Measurements from ENCODE around the gene PLCB2. TPM values are rescaled to one million over a fixed set of nuclear protein-coding genes. Genes with fewer than 3 reads are reported as not detected.

PLCB2 gene
- total RNA-seq, 1 experiment from 2014 or later: 0.84 TPM

DNA sequence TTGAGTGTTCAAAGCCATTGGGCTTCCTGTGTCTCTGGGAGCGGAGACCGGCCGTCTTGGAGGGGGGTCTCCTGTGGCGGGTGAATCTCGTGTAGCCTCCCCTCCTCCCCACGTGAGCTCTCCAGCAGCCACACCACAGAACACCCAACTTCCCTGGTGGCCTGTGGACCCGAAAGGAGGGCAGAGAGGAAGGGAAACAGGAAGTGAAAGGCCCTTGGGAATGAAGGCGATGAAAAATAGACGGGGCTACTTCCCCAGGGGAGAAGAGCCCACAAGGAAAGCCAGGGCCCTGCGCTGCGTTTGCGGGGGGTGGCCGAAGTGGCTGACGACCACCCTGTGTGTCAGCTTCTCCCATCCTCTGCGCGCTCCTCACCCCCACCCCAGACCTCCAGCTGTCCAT is 30.3 kb downstream of the PLCB2 start:
- CTCF ChIA-PET: interaction anchor here (0.7 to 14.7 kb wide), 12 partner anchors 12 to 236 kb away, joined by 3 to 657 read pairs (median 24); partner anchors contain the start of genes CCDC9B and PLCB2

DNA sequence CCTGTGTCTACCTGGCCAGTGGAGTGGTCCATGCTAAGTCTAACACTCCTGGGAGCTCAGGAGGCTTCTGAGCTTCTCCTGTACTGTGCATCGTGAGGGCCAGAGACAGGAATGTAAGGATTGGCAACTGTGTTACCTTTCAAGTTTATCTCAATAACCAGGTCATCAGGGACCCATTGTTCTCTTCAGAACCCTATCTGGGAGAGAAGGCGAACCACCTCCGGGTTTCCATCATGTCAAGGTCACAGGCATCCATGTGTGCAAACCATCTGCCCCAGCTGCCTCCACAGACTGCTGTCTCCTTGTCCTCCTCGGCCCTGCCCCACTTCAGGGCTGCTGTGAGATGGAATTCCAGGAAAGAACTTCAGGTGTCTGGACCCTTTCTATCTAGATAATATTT is 30.8 kb downstream of the PLCB2 start:
- TF ChIP-seq, protein P1, sequence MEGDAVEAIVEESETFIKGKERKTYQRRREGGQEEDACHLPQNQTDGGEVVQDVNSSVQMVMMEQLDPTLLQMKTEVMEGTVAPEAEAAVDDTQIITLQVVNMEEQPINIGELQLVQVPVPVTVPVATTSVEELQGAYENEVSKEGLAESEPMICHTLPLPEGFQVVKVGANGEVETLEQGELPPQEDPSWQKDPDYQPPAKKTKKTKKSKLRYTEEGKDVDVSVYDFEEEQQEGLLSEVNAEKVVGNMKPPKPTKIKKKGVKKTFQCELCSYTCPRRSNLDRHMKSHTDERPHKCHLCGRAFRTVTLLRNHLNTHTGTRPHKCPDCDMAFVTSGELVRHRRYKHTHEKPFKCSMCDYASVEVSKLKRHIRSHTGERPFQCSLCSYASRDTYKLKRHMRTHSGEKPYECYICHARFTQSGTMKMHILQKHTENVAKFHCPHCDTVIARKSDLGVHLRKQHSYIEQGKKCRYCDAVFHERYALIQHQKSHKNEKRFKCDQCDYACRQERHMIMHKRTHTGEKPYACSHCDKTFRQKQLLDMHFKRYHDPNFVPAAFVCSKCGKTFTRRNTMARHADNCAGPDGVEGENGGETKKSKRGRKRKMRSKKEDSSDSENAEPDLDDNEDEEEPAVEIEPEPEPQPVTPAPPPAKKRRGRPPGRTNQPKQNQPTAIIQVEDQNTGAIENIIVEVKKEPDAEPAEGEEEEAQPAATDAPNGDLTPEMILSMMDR (IDR thresholded peaks at IDR 0.05; ENCODE audit: unreplicated experiment): no peak
- no peak overlapping the region for H3K27ac Mint-ChIP-seq (ENCODE audit: low read depth, unreplicated experiment)
- no peaks in the 10 kb centered on the region for H3K9me3 Mint-ChIP-seq (ENCODE audit: unreplicated experiment)
- no peaks in the 10 kb centered on the region for H3K27me3 Mint-ChIP-seq (ENCODE audit: insufficient read depth, unreplicated experiment)
- peaks cover 17% of the 10 kb centered on the region for H3K36me3 Mint-ChIP-seq (ENCODE audit: insufficient read depth, unreplicated experiment)
- no peak overlapping the region for H3K4me3 Mint-ChIP-seq (ENCODE audit: unreplicated experiment)
- no TSS peak for BruUV-seq (replicated peaks)
- intact Hi-C loops (cut with micrococcal nuclease): loop anchor here (10.0 kb wide), 2 partner anchors 172 to 492 kb away; partner anchors contain the start of genes BMF and FSIP1
- CTCF ChIA-PET: interaction anchor here (0.5 to 14.7 kb wide), 11 partner anchors 7 to 236 kb away, joined by 3 to 657 read pairs (median 75); partner anchors contain the start of genes CCDC9B and PLCB2
- H3K4me1 Mint-ChIP-seq (ENCODE audit: insufficient read depth, unreplicated experiment): no peaks in the 10 kb centered on the region
- DNase-seq (ENCODE audit: unreplicated experiment): no peak
- POLR2A ChIA-PET: no interaction called here

More for the DNA sequence above, 30.3 kb downstream of the PLCB2 start:
- Mint-ChIP-seq H3K27ac (ENCODE audit: low read depth, unreplicated experiment) (no peak overlapping the region), H3K36me3 (ENCODE audit: insufficient read depth, unreplicated experiment) (peaks cover 17% of the 10 kb centered on the region), H3K27me3 (ENCODE audit: insufficient read depth, unreplicated experiment) (no peaks in the 10 kb centered on the region), H3K9me3 (ENCODE audit: unreplicated experiment) (no peaks in the 10 kb centered on the region), H3K4me1 (ENCODE audit: insufficient read depth, unreplicated experiment) (no peaks in the 10 kb centered on the region), H3K4me3 (ENCODE audit: unreplicated experiment) (no peak overlapping the region)
- POLR2A ChIA-PET: interaction anchor here (1.2 kb wide), 1 partner anchor 145 kb away, joined by 3 read pairs; no protein-coding TSS in a partner anchor
- intact Hi-C loops (cut with micrococcal nuclease): loop anchor here (10.0 kb wide), 2 partner anchors 173 to 493 kb away; partner anchors contain the start of genes BMF and FSIP1
- no peak for DNase-seq (ENCODE audit: unreplicated experiment)
- TF ChIP-seq, protein P1 (IDR thresholded peaks at IDR 0.05; ENCODE audit: unreplicated experiment): no peak
- BruUV-seq (replicated peaks): no TSS peak

DNA sequence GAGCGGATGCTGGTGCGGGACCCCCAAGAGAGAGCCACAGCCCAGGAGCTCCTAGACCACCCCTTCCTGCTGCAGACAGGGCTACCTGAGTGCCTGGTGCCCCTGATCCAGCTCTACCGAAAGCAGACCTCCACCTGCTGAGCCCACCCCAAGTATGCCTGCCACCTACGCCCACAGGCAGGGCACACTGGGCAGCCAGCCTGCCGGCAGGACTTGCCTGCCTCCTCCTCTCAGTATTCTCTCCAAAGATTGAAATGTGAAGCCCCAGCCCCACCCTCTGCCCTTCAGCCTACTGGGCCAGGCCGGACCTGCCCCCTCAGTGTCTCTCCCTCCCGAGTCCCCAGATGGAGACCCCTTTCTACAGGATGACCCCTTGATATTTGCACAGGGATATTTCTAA is 31.8 kb downstream of the PLCB2 start:
- Mint-ChIP-seq H3K4me3 (ENCODE audit: unreplicated experiment) (no peak overlapping the region), H3K9me3 (ENCODE audit: unreplicated experiment) (no peaks in the 10 kb centered on the region), H3K4me1 (ENCODE audit: insufficient read depth, unreplicated experiment) (no peaks in the 10 kb centered on the region), H3K27me3 (ENCODE audit: insufficient read depth, unreplicated experiment) (no peaks in the 10 kb centered on the region), H3K27ac (ENCODE audit: low read depth, unreplicated experiment) (no peak overlapping the region), H3K36me3 (ENCODE audit: insufficient read depth, unreplicated experiment) (peaks cover 17% of the 10 kb centered on the region)
- ChIA-PET POLR2A (interaction anchor here (1.2 kb wide), 1 partner anchor 35 kb away, joined by 3 read pairs; no protein-coding TSS in a partner anchor), CTCF (interaction anchor here (0.6 to 14.7 kb wide), 12 partner anchors 13 to 372 kb away, joined by 3 to 657 read pairs (median 88); partner anchors contain the start of genes CCDC9B, DISP2, PAK6 and PLCB2)
- intact Hi-C loops (cut with micrococcal nuclease): loop anchor here (10.0 kb wide), 2 partner anchors 171 to 491 kb away; partner anchors contain the start of genes BMF and FSIP1
- TF ChIP-seq, protein P1 (IDR thresholded peaks at IDR 0.05; ENCODE audit: unreplicated experiment): no peak
- no peak for DNase-seq (ENCODE audit: unreplicated experiment)
- no TSS peak for BruUV-seq (replicated peaks)

DNA sequence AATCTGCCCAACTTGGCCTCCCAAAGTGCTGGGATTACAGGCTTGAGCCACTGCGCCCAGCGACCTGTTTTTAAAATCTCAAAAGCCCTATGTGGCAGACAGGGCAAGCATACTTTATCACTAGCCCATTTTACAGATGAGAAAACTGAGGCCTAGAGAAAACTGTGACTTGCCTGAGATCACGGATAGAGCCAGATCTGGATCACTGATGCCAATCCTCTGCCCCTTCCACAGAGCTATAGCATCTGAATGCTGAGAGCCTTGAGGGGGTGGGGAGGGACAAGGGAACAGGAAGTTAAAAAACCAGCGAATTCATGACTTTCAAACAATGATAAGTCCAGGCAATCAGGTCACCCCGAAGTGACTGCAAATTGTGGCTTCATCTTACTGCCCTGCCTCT is 32.2 kb downstream of the PLCB2 start:
- no peaks in the 10 kb centered on the region for H3K27me3 Mint-ChIP-seq (ENCODE audit: insufficient read depth, unreplicated experiment)
- ChIA-PET CTCF (interaction anchor here (0.6 to 14.7 kb wide), 17 partner anchors 14 to 372 kb away, joined by 3 to 657 read pairs (median 36); partner anchors contain the start of genes CCDC9B, DISP2, PAK6 and PLCB2), POLR2A (interaction anchor here (1.2 to 1.3 kb wide), 2 partner anchors 35 to 62 kb away, joined by 3 read pairs; no protein-coding TSS in a partner anchor)
- H3K36me3 Mint-ChIP-seq (ENCODE audit: insufficient read depth, unreplicated experiment): peaks cover 17% of the 10 kb centered on the region
- H3K4me1 Mint-ChIP-seq (ENCODE audit: insufficient read depth, unreplicated experiment): no peaks in the 10 kb centered on the region
- DNase-seq (ENCODE audit: unreplicated experiment): no peak
- H3K27ac Mint-ChIP-seq (ENCODE audit: low read depth, unreplicated experiment): no peak overlapping the region
- BruUV-seq (replicated peaks): no TSS peak
- H3K9me3 Mint-ChIP-seq (ENCODE audit: unreplicated experiment): no peaks in the 10 kb centered on the region
- intact Hi-C loops (cut with micrococcal nuclease): loop anchor here (10.0 kb wide), 2 partner anchors 171 to 491 kb away; partner anchors contain the start of genes BMF and FSIP1
- TF ChIP-seq, protein P1 (IDR thresholded peaks at IDR 0.05; ENCODE audit: unreplicated experiment): no peak
- H3K4me3 Mint-ChIP-seq (ENCODE audit: unreplicated experiment): no peak overlapping the region

Data from MCF 10A (cell line).